IPS-18c (cell line): ENCODE results near the gene FANCL.
"Not testable (repeated sequence)": the region's sequence is repeated elsewhere in the genome, so short reads cannot be mapped to it uniquely, and the experiment has no call there.

Experiments
- H3K4me3 ChIP-seq: 2 replicates; pipeline ENCODE4 v1.7.0; 2013; ENCODE audit warnings: low read depth, mild to moderate bottlenecking, low read length, moderate library complexity; ENCODE audit not compliant: insufficient read depth
- H3K9me3 ChIP-seq: one replicate; pipeline ENCODE4 v1.6.1; 2013; ENCODE audit warnings: mild to moderate bottlenecking, low read length, moderate library complexity; ENCODE audit not compliant: control insufficient read depth, insufficient read depth

Gene FANCL

DNA sequence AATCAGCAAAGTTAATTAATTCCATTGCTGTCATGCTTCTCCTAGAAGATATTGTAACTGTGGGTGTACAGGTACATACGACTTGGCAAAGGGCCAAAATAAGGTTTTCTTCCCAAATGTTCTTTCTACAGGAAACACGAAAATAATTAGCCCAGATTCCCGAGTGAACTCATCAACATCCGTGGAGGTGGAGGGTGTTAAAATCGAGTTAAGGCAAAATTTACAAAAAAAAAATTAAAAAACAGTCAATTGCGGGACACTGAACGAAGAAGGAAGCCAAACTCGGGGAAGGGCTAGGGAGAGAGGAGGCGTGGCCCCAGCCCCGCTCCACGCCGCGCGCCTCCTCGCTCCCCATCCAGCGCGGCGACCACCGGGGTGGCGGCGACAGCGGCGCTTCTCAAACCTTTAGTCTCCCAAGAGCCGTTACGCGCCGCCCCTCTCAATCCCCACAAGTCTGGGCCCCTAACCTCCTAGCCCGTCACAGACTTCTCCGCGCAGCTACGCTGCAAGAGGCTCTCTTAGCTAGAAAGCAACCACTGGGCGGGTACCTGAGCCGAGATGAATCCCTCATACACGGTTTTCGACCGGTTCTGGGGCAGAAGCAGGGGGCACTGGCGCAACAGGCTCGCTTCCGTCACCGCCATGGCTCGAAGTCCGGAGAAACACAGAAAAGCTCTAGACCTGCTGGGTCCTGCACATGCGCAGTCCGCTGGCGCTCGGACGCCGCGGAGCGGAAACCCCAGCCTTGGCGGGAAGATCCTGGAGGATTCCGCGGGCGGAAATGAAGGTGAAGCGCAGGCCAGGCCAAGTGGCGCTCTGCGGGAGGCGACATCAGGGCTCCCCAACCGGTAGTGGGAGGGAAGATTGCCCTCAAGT is at the start of gene FANCL:
Gene FANCL, minus strand, starts transcription at position 656 of the 876 bp plus-strand sequence. Its CDS starts 12 bp downstream, at position 644.
- peaks cover 2% of the 10 kb centered on the region for H3K9me3 ChIP-seq
- peak within 1 kb of the TSS; percentile 87 for H3K4me3 ChIP-seq

DNA sequence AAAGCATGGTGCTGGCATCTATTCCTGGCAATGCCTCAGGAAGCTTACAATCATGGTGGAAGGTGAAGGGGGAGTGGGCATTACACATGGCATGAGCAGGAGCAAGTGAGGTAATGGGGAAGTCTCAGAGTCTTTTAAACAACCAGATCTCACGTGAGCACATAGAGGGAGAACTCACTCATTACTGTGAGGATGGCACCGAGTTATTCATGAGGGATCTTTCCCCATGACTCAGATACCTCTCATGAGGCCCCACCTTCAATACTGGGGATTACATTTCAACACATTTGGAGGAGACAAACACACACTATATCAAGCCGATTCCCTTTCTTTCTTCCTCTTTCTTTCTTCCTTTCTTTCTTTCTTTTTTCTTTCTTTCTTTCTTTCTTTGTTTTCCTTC is 47.9 kb upstream of the FANCL start:
- Histone ChIP-seq H3K4me3 (no peak overlapping the region), H3K9me3 (no peaks in the 10 kb centered on the region)

DNA sequence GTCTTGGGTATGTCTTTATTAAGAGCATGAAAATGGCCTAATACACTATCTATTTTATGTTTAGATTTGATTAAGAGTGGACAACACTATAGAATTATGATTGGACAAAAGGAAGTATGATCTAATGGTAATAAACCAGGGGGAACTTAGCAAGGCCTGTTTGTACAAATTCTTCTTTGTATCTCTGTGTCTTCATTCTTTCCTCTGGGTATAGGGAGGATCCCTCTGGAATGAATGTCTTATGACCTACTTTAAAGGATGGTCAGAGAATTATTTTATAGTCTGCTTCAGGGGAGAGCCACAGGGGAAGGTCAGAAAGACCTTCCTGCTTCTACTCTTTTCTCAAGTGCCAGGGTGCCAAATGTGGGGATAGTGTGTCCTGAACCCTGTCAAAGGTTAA is 42.8 kb upstream of the FANCL start:
- no peak overlapping the region for H3K4me3 ChIP-seq
- no peaks in the 10 kb centered on the region for H3K9me3 ChIP-seq

- H3K9me3 ChIP-seq, H3K4me3 ChIP-seq: not testable (repeated sequence)
These were observed 34.0 kb upstream of the FANCL start for GRCh38 chr2:58275144-58275543.

GRCh38 chr2:58271826-58272225 is 30.7 kb upstream of the FANCL start:
- Histone ChIP-seq H3K4me3 (no peak overlapping the region), H3K9me3 (no peaks in the 10 kb centered on the region)

DNA sequence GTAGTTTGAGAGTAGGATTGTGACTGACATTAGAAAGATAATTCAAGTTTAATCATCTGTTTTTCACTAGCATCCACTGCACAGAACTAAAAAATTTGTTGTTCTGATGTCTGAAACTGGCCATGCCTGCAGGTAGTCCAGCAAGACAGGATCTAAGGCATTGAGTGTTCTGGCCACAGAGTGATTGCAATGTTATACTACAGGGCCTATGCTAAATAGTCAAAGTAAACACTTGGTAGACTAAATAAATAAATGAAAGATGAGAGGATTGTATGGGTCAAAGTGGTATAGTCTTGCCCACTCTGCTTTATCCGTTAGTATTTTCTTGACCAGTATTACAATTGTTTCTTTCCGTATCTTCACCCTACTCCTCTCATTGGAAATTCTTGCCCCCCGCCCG is 27.6 kb upstream of the FANCL start:
- H3K4me3 ChIP-seq: no peak overlapping the region
- H3K9me3 ChIP-seq: no peaks in the 10 kb centered on the region

- H3K9me3 ChIP-seq: no peaks in the 10 kb centered on the region
These were observed 25.1 kb upstream of the FANCL start for GRCh38 chr2:58266211-58266610.

DNA sequence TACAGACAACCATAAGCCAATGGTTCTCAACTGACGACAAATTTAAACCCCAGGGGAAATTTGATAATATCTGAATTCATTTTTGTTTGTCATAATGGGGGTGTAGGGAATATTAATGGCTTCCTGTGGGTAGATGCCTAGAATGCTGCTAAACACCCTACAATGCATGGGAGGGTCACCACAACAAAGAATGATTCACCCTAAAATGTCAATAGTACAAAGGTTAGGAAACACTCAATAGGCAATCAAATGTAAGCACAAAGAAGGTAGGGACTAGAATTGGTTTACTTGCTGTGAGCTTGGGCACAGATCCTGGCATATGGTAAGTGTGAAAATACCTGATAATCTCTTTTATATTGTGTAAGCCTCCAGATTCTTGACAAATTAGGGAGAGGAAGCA is 20.1 kb upstream of the FANCL start:
- H3K4me3 ChIP-seq: no peak overlapping the region
- H3K9me3 ChIP-seq: no peaks in the 10 kb centered on the region

More at GRCh38 chr2:58266211-58266610, 25.1 kb upstream of the FANCL start:
- no peak overlapping the region for H3K4me3 ChIP-seq

DNA sequence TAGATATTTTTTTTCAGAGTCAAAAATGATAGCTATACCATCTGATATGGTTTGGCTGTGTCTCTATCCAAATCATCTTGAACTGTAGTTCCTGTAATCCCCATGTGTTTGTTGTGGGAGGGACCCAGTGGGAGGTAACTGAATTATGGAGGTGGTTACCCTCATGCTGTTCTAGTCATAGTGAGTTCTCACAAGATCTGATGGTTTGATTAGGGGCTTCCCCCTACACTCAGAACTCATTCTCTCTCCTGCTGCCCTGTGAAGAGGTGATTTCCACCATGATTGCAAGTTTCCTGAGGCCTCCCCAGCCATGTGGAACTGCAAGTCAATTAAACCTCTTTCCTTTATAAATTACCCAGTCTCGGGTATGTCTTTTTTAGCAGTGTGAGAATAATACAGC is 17.3 kb upstream of the FANCL start:
- H3K9me3 ChIP-seq, H3K4me3 ChIP-seq: not testable (repeated sequence)

- not testable (repeated sequence) for H3K9me3 ChIP-seq
These were observed 10.4 kb upstream of the FANCL start for GRCh38 chr2:58251331-58252201.

DNA sequence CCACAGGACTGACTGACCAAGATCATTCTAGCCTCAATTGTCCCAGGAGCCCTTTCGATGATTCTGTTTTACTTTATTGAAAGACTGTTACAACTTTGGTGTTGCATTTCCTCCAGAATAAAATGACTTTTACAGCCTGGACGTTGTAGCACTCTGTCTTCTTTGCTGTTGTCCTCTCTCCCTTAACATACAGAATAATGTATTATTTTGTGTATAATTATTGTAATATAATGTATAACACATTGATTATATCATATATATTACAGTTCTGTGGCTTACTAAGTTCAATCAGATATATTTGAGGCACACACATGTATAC is 380 bp upstream of the FANCL start:
- peaks cover 2% of the 10 kb centered on the region for H3K9me3 ChIP-seq
- peak overlapping the region; percentile 87; the same call in 1 of the 2 replicates for H3K4me3 ChIP-seq

More at GRCh38 chr2:58251331-58252201, 10.4 kb upstream of the FANCL start:
- not testable (repeated sequence) for H3K4me3 ChIP-seq

GRCh38 chr2:58239243-58239925 is 1.7 kb downstream of the FANCL start:
- no peaks in the 10 kb centered on the region for H3K9me3 ChIP-seq
- no peak overlapping the region for H3K4me3 ChIP-seq

- Histone ChIP-seq H3K9me3 (no peaks in the 10 kb centered on the region), H3K4me3 (no peak overlapping the region)
These were observed 3.4 kb downstream of the FANCL start for GRCh38 chr2:58237741-58238140.

GRCh38 chr2:58235984-58236383 is 5.1 kb downstream of the FANCL start:
- Histone ChIP-seq H3K4me3 (no peak overlapping the region), H3K9me3 (no peaks in the 10 kb centered on the region)

DNA sequence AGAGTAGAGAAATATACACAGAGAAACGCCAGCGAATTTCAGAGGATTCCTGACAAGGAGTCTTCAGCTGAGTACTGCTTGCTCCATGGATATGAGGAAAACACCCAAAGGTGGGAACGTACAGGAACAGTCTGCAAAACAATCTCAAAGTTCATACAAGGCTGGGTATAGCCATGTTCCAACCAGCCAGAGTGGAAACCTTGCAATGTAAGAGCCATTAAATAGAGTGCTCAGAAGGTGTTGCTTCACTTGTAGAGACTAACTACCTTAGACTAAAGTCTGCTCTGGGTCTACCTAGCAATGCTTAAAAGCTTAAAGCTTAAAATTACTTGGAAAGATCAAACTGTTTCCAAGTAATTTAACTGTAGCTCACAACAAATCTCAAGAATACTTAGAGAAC is 6.0 kb downstream of the FANCL start:
- H3K9me3 ChIP-seq: no peaks in the 10 kb centered on the region
- H3K4me3 ChIP-seq: no peak overlapping the region

GRCh38 chr2:58228299-58228698 is 12.8 kb downstream of the FANCL start:
- Histone ChIP-seq H3K4me3 (no peak overlapping the region), H3K9me3 (no peaks in the 10 kb centered on the region)

DNA sequence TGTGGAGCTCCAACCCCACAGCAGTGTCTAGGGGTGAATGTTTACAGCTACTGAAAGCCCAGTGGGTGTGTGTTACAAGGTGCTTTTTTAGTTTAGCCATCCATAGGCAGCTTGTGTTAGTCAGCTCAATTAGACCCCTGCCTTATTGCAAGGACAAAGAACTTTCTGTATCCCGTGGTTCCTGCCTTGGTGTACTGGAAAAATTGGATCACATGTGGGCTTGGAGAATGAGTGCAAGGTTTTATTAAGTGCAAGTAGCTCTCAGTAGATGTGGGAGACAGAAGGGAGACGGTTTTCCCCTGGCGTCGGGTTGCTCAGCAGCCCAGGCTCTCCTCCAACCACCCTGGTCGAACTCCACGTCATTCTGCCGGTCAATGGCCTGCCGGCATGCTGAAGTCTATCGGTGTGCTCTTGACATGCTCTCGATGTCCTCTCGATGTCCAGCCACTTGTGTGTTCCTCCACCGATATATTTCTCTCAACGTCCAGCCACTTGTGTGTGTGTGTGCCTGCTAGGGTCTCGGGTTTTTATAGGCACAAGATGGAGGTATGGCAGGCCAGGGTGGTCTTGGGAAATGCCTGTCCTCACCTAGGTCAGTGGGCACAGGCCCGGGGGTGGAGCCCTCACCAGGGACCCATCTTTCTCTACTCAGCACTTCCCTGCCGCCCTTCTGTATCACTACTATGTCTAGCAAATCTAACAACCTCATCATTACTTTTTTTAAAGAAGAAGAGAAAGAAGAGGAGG is 13.8 kb downstream of the FANCL start:
- Histone ChIP-seq H3K4me3 (no peak overlapping the region), H3K9me3 (no peaks in the 10 kb centered on the region)
